ENCODE data around the gene TMED7.

- TF ChIP-seq FOXP2 (optimal IDR thresholded peaks at IDR 0.05; ENCODE audit: borderline replicate concordance, extremely low read depth, extremely low read length, insufficient read depth) (no peak), REST (IDR thresholded peaks at IDR 0.05; ENCODE audit: insufficient read depth in 1 of 2, low read depth in 2 of 2, low read length in 2 of 2) (no peak), SIN3A (IDR thresholded peaks at IDR 0.05; ENCODE audit: borderline replicate concordance, insufficient read depth, low read length) (no peak), POLR2AphosphoS5 (IDR thresholded peaks at IDR 0.05; ENCODE audit: low read depth, low read length) (no peak), TAF1 (IDR thresholded peaks at IDR 0.05; ENCODE audit: borderline replicate concordance, insufficient read depth, low read length) (no peak)
Measured at GRCh38 chr5:115580941-115581340, 44.9 kb downstream of the TMED7 start.
